Stomach (tissue), 9 donors: ENCODE results near the gene RACGAP1. TPM values are rescaled to one million over a fixed set of nuclear protein-coding genes. Genes with fewer than 3 reads are reported as not detected.

ENCODE experiments used
- DNase-seq, 2 donors: peaks; one replicate each; pipeline versions ENCODE4 v3.0.0 to v3.0.0-alpha.2; 2013 to 2019
- H3K27ac ChIP-seq, 5 donors: fragments of 200-600 bp in 4 of 5; sonication (generic) in 4 of 5; one replicate each; pipeline ENCODE4 v1.5.1; 2013 to 2019; ENCODE audit warnings: mild to moderate bottlenecking in 1 of 5, moderate library complexity in 1 of 5
- H3K27me3 ChIP-seq, 3 donors: fragments of 200-600 bp; sonication (generic); one replicate each; pipeline ENCODE4 v1.5.1; 2017 to 2019; ENCODE audit warnings: mixed run types in 1 of 3
- H3K36me3 ChIP-seq, 4 donors: fragments of 200-600 bp; sonication (generic); 1 replicate in 3 of 4; 2 replicates in 1 of 4; pipeline ENCODE4 v1.5.1; 2016 to 2019
- H3K4me1 ChIP-seq, 4 donors: fragments of 200-600 bp; sonication (generic); one replicate each; pipeline ENCODE4 v1.5.1; 2016 to 2019
- H3K4me3 ChIP-seq, 4 donors: fragments of 200-600 bp; sonication (generic) in 3 of 4; one replicate each; pipeline ENCODE4 v1.5.1; 2016 to 2019; ENCODE audit warnings: mild to moderate bottlenecking in 1 of 4
- H3K9me3 ChIP-seq, 4 donors: fragments of 200-600 bp; sonication (generic); one replicate each; pipeline ENCODE4 v1.5.1; 2016 to 2019
- CTCF ChIP-seq, 7 experiments: fragments of 450-650 bp in 4 of 7; fragments of 200-600 bp in 3 of 7; sonication (generic) in 3 of 7; IDR thresholded peaks; one replicate each; pipeline ENCODE4 v1.5.1; 2016 to 2019; ENCODE audit warnings: antibody characterized with exemption in 7 of 7, control low read depth in 2 of 7, mild to moderate bottlenecking in 1 of 7
- EP300 ChIP-seq: sonication (generic); formaldehyde crosslinking; IDR thresholded peaks from one replicate; pipeline ENCODE4 v1.6.1; 2017; ENCODE audit warnings: antibody characterized with exemption
- POLR2A ChIP-seq, 4 donors: fragments of 450-650 bp; IDR thresholded peaks; one replicate each; pipeline ENCODE4 v1.6.1; 2016; ENCODE audit warnings: antibody characterized with exemption in 4 of 4, control low read depth in 2 of 4, mild to moderate bottlenecking in 1 of 4, moderate library complexity in 1 of 4
- POLR2AphosphoS5 ChIP-seq, 3 donors: sonication (generic); formaldehyde crosslinking; IDR thresholded peaks; one replicate each; pipeline ENCODE4 v1.6.1; 2016; ENCODE audit warnings: antibody characterized with exemption in 3 of 3
- WGBS, 5 donors: extraction: QIAGEN DNeasy Blood & Tissue Kit in 3 of 5; methylation state at CpG; one replicate each; pipeline versions ENCODE4 v1.1.5 to v1.1.7; 2013 to 2018; 5-methylcytosine and 5-hydroxymethylcytosine counted together
- intact Hi-C: fragments of 100-400 bp; cut with DNase I; formaldehyde crosslinking; loops from one replicate; pipeline ENCODE4 v1.15.1; 2023; ENCODE audit warnings: low total_unique reads
- polyA plus RNA-seq, 3 donors: library from polyadenylated mRNA; stranded (reverse); fragments of 200-250 nt; gene quantifications; one replicate each; pipeline ENCODE4 v1.2.3, GENCODE V29; 2013
- total RNA-seq, 5 donors: library from RNA; depleted of rRNA; stranded (reverse); fragments of >200 nt; gene quantifications; one replicate each; pipeline versions ENCODE4 v1.1.0 to v1.2.3, GENCODE V29; 2014 to 2016
- donor health status: healthy with polysubstance abuse.
- donor health status: Bipolar disorder and iron deficiency.
- donor health status: healthy.

Gene RACGAP1
- total and polyA plus RNA-seq, 8 donors, result 7.9 to 36.7 (median 12.7) TPM

GRCh38 chr12:50014342-50014741 is 11.0 kb downstream of the RACGAP1 start:
- no peaks in the 10 kb centered on the region for H3K27me3 ChIP-seq
- DNase-seq, result no peak
- no peak overlapping the region for H3K4me3 ChIP-seq
- H3K4me1 ChIP-seq, result peaks cover 0 to 22% (median 12%) of the 10 kb centered on the region in 4 donors
- H3K9me3 ChIP-seq, result no peaks in the 10 kb centered on the region
- WGBS, 5 donors, result 92 to 97% (median 97%) methylated on average over 3 of the region's 3 CpGs
- TF ChIP-seq POLR2A (IDR thresholded peaks at IDR 0.05) (no peak), CTCF (IDR thresholded peaks at IDR 0.05) (no peak), POLR2AphosphoS5 (IDR thresholded peaks at IDR 0.05) (no peak), EP300 (no peak)
- no peak overlapping the region for H3K27ac ChIP-seq
- intact Hi-C loops, result no loop called here
- peaks cover 0 to 18% (median 10%) of the 10 kb centered on the region in 4 donors for H3K36me3 ChIP-seq

DNA sequence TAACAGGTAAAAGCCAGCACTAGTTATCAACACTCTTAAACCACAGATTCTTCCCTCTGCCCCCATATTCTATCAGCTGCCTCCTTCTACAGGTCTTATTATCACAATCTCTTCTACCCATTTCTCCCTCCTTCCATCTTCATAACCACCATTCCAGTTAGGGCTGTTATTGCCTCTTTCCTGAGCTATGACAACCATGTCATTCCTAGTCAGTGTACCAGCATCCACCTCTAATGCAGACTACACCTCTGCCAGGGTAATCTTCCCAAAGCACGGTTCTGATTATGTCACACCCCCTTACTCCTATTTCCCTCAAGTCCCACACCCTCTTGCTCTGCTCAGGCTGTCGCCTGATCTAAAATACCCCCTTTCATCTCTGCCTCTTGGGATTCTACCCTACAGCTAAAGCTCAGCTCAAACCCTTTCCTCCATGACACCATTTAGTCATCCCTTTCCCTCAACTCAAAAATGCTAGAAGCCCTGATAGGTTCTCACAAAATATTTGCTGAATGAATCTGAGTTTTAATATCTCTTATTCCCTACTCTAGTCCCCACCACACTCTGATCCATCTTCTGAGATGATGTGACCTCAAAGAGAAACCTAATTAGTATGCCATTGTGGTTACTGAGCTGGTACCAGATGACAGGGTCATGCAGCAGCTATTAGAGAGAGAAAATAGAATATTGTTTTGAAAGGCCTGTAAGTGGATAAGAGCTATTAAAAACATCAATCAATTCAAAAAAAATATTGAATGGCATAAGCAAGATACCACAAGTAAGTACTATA is 11.7 kb downstream of the RACGAP1 start:
- WGBS, 5 donors, result 88 to 93% (median 89%) methylated on average over 2 of the region's 2 CpGs
- peaks cover 0 to 18% (median 10%) of the 10 kb centered on the region in 4 donors for H3K36me3 ChIP-seq
- H3K9me3 ChIP-seq, result no peaks in the 10 kb centered on the region
- peaks cover 0 to 22% (median 12%) of the 10 kb centered on the region in 4 donors for H3K4me1 ChIP-seq
- no peak overlapping the region for H3K27ac ChIP-seq
- H3K27me3 ChIP-seq, result no peaks in the 10 kb centered on the region
- no peak for TF ChIP-seq POLR2A (IDR thresholded peaks at IDR 0.05)
- no peak for TF ChIP-seq EP300
- TF ChIP-seq POLR2AphosphoS5 (IDR thresholded peaks at IDR 0.05), result no peak
- TF ChIP-seq CTCF (IDR thresholded peaks at IDR 0.05), result no peak
- DNase-seq, result no peak
- intact Hi-C loops, result no loop called here
- no peak overlapping the region for H3K4me3 ChIP-seq

GRCh38 chr12:50006754-50007442 is 18.4 kb downstream of the RACGAP1 start:
- Histone ChIP-seq H3K4me1 (peaks cover 0 to 45% (median 15%) of the 10 kb centered on the region in 4 donors), H3K4me3 (no peak overlapping the region), H3K36me3 (peaks cover 0 to 12% (median 0%) of the 10 kb centered on the region in 4 donors), H3K9me3 (no peaks in the 10 kb centered on the region), H3K27ac (no peak overlapping the region), H3K27me3 (no peaks in the 10 kb centered on the region)
- intact Hi-C loops, result no loop called here
- no peak for DNase-seq
- 44 to 67% (median 63%) methylated on average over 1 of the region's 1 CpG for WGBS, 5 donors
- no peak for TF ChIP-seq CTCF (IDR thresholded peaks at IDR 0.05)
- no peak for TF ChIP-seq POLR2A (IDR thresholded peaks at IDR 0.05)
- no peak for TF ChIP-seq EP300
- TF ChIP-seq POLR2AphosphoS5 (IDR thresholded peaks at IDR 0.05), result no peak

DNA sequence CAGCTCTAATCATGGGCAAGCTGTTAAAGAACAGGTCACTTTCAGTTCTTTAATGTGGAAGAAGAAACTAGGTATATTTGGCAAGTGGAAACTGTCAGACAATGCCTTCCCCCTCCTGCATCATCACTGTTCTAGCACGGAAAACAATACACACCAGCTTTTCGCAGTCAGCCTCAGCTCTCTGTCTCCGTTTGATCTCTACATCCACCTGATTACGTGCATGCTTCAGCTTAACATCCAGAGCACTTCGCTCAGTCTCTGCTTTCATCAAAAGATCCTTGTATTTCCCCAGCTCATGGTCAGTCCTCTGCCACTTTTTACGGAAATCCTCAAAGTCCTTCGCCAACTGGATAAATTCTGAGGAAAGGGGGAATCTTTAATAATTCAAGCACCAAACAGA is 19.0 kb downstream of the RACGAP1 start:
- Histone ChIP-seq H3K9me3 (no peaks in the 10 kb centered on the region), H3K36me3 (peaks cover 0 to 19% (median 0%) of the 10 kb centered on the region in 4 donors), H3K4me3 (no peak overlapping the region), H3K27ac (no peak overlapping the region), H3K4me1 (peaks cover 0 to 45% (median 15%) of the 10 kb centered on the region in 4 donors), H3K27me3 (no peaks in the 10 kb centered on the region)
- TF ChIP-seq CTCF (IDR thresholded peaks at IDR 0.05), result no peak
- TF ChIP-seq POLR2AphosphoS5 (IDR thresholded peaks at IDR 0.05), result no peak
- TF ChIP-seq POLR2A (IDR thresholded peaks at IDR 0.05), result no peak
- TF ChIP-seq EP300, result no peak
- 88 to 96% (median 95%) methylated on average over 7 of the region's 7 CpGs for WGBS, 5 donors
- intact Hi-C loops, result no loop called here
- DNase-seq, result no peak
